WTC11 (cell line): ENCODE measurements around the gene ROBO1. TPM values are rescaled to one million over a fixed set of nuclear protein-coding genes. Genes with fewer than 3 reads are reported as not detected.

Source experiments
- ATAC-seq: fragments of 200-7000 bp; cut with Tn5 transposase; 2 replicates; pipeline ENCODE4 v1.10.0; 2021; ENCODE audit warnings: mild to moderate bottlenecking, moderate library complexity
- CTCF ChIA-PET: fragments of 300-600 bp; sonication (Branson Sonifier 250); formaldehyde crosslinking; loops from one replicate; lab custom pipeline; 2021; ENCODE audit warnings: antibody characterized with exemption; lab: Charles Lee
- POLR2A ChIA-PET: fragments of 350-600 bp; sonication (Branson Sonifier 250); formaldehyde crosslinking; loops from one replicate; lab custom pipeline; 2021; ENCODE audit warnings: antibody characterized with exemption; lab: Charles Lee
- DNase-seq: peaks from one replicate; pipeline ENCODE4 v3.0.0; 2021; ENCODE audit warnings: low spot score
- H3K27ac Mint-ChIP-seq: 2 replicates; pipeline ENCODE4 v1.8.0; 2021; ENCODE audit warnings: mixed read lengths
- H3K27me3 Mint-ChIP-seq: 2 replicates; pipeline ENCODE4 v1.8.0; 2021; ENCODE audit warnings: low read depth, mild to moderate bottlenecking, moderate library complexity, mixed read lengths
- H3K36me3 Mint-ChIP-seq: 2 replicates; pipeline ENCODE4 v1.8.0; 2021; ENCODE audit warnings: mixed read lengths
- H3K4me1 Mint-ChIP-seq: 2 replicates; pipeline ENCODE4 v1.8.0; 2022; ENCODE audit warnings: mixed read lengths
- H3K4me3 Mint-ChIP-seq: 2 replicates; pipeline ENCODE4 v1.8.0; 2021; ENCODE audit warnings: mild to moderate bottlenecking, moderate library complexity, mixed read lengths
- H3K9me3 Mint-ChIP-seq: 2 replicates; pipeline ENCODE4 v1.8.0; 2021; ENCODE audit warnings: mixed read lengths
- CBFB ChIP-seq: sonication (generic); formaldehyde crosslinking; IDR thresholded peaks from 2 replicates; pipeline ENCODE4 v1.8.1; 2022; ENCODE audit warnings: mild to moderate bottlenecking, low read depth, missing genetic modification reagents
- CTCF ChIP-seq: fragments of 200-600 bp; IDR thresholded peaks from 2 replicates; pipeline ENCODE4 v1.8.0; 2022; ENCODE audit warnings: antibody characterized with exemption
- ESRRA ChIP-seq: sonication (generic); formaldehyde crosslinking; IDR thresholded peaks from 2 replicates; pipeline ENCODE4 v1.8.1; 2022; ENCODE audit warnings: mild to moderate bottlenecking, missing genetic modification reagents, borderline replicate concordance
- HMGA2 ChIP-seq: fragments of 250-450 bp; sonication (Bioruptor Pico); IDR thresholded peaks from 2 replicates; pipeline ENCODE4 v1.4.0; 2021; ENCODE audit warnings: mild to moderate bottlenecking, moderate library complexity
- KAT7 ChIP-seq: sonication (generic); formaldehyde crosslinking; IDR thresholded peaks from 2 replicates; pipeline ENCODE4 v1.8.1; 2023; ENCODE audit warnings: missing genetic modification reagents, mild to moderate bottlenecking, borderline replicate concordance
- NFATC4 ChIP-seq: fragments of 250-450 bp; sonication (Bioruptor Pico); IDR thresholded peaks from 2 replicates; pipeline ENCODE4 v1.9.0; 2021; ENCODE audit warnings: mild to moderate bottlenecking
- NFE2L1 ChIP-seq: sonication (generic); formaldehyde crosslinking; IDR thresholded peaks from 2 replicates; pipeline ENCODE4 v1.8.1; 2023; ENCODE audit warnings: missing genetic modification reagents
- NR3C1 ChIP-seq: sonication (generic); formaldehyde crosslinking; conservative IDR thresholded peaks from 2 replicates; pipeline ENCODE4 v1.8.1; 2023; ENCODE audit warnings: low read depth, mild to moderate bottlenecking, missing genetic modification reagents
- PRRX2 ChIP-seq: fragments of 250-450 bp; sonication (Bioruptor Pico); IDR thresholded peaks from 2 replicates; pipeline ENCODE4 v1.8.0; 2021; ENCODE audit warnings: mild to moderate bottlenecking
- ZNF219 ChIP-seq: sonication (generic); formaldehyde crosslinking; IDR thresholded peaks from 2 replicates; pipeline ENCODE4 v1.8.0; 2023; ENCODE audit warnings: missing genetic modification reagents, mild to moderate bottlenecking, borderline replicate concordance
- ZNF512 ChIP-seq: sonication (generic); formaldehyde crosslinking; IDR thresholded peaks from 2 replicates; pipeline ENCODE4 v1.8.1; 2022; ENCODE audit warnings: missing genetic modification reagents, borderline replicate concordance
- ZSCAN18 ChIP-seq: fragments of 250-450 bp; sonication (Bioruptor Pico); IDR thresholded peaks from 2 replicates; pipeline ENCODE4 v2.1.2; 2022; ENCODE audit warnings: mild to moderate bottlenecking, moderate library complexity
- total RNA-seq: library from RNA; stranded (reverse); gene quantifications from 3 replicates; pipeline ENCODE4 v1.2.3, GENCODE V29; 2021
- TF ChIP-seq, protein P1 (sequence below): sonication (generic); formaldehyde crosslinking; IDR thresholded peaks from 2 replicates; pipeline ENCODE4 v1.8.1; 2023; ENCODE audit warnings: mild to moderate bottlenecking, missing genetic modification reagents, moderate library complexity
- TF ChIP-seq, protein P2 (sequence below): fragments of 250-450 bp; sonication (Bioruptor Pico); IDR thresholded peaks from 2 replicates; pipeline ENCODE4 v1.9.0; 2021; ENCODE audit warnings: mild to moderate bottlenecking
- TF ChIP-seq, protein P3 (sequence below): fragments of 250-450 bp; sonication (Bioruptor Pico); IDR thresholded peaks from 2 replicates; pipeline ENCODE4 v1.8.0; 2021; ENCODE audit warnings: mild to moderate bottlenecking
- TF ChIP-seq, protein P4 (sequence below): sonication (generic); formaldehyde crosslinking; IDR thresholded peaks from 2 replicates; pipeline ENCODE4 v1.8.0; 2022; ENCODE audit warnings: mild to moderate bottlenecking, missing genetic modification reagents

The ROBO1 gene
- total RNA-seq, 1 experiment from 2014 or later: 90.9 TPM

DNA sequence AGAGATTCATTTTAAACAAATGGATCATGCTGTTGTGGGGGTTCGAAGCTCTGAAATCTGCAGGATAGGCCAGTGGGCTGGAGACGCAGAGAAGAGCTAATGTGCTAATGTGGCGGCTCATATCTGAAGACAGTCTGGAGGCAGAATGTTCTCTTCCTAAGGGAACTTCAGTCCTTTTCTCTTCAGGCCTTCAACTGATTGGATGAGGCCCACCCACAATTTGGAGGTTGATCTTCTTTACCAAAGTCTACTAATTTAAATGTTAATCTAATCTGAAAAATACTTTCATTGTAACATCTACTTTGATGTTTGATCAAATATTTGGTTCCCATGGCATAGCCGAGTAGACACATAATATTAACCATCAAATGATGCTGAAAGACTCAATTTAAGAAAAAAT is 940.2 kb downstream of the ROBO1 start:
- Mint-ChIP-seq H3K36me3 (0 out of 2 replicates have a peak, but pooled peaks cover 3% of the 10 kb centered on the region), H3K4me3 (no peak overlapping the region), H3K9me3 (peaks cover 5% of the 10 kb centered on the region), H3K27ac (no peak overlapping the region), H3K27me3 (no peaks in the 10 kb centered on the region), H3K4me1 (no peaks in the 10 kb centered on the region)
- ATAC-seq (no peak), DNase-seq (no peak)
- TF ChIP-seq, protein P1, sequence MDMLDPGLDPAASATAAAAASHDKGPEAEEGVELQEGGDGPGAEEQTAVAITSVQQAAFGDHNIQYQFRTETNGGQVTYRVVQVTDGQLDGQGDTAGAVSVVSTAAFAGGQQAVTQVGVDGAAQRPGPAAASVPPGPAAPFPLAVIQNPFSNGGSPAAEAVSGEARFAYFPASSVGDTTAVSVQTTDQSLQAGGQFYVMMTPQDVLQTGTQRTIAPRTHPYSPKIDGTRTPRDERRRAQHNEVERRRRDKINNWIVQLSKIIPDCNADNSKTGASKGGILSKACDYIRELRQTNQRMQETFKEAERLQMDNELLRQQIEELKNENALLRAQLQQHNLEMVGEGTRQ (CRISPR knock-in tag): no peak
- TF ChIP-seq NR3C1 (CRISPR knock-in tag) (no peak), CTCF (no peak)
- TF ChIP-seq, protein P2, sequence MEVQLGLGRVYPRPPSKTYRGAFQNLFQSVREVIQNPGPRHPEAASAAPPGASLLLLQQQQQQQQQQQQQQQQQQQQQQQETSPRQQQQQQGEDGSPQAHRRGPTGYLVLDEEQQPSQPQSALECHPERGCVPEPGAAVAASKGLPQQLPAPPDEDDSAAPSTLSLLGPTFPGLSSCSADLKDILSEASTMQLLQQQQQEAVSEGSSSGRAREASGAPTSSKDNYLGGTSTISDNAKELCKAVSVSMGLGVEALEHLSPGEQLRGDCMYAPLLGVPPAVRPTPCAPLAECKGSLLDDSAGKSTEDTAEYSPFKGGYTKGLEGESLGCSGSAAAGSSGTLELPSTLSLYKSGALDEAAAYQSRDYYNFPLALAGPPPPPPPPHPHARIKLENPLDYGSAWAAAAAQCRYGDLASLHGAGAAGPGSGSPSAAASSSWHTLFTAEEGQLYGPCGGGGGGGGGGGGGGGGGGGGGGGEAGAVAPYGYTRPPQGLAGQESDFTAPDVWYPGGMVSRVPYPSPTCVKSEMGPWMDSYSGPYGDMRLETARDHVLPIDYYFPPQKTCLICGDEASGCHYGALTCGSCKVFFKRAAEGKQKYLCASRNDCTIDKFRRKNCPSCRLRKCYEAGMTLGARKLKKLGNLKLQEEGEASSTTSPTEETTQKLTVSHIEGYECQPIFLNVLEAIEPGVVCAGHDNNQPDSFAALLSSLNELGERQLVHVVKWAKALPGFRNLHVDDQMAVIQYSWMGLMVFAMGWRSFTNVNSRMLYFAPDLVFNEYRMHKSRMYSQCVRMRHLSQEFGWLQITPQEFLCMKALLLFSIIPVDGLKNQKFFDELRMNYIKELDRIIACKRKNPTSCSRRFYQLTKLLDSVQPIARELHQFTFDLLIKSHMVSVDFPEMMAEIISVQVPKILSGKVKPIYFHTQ (CRISPR knock-in tag): no peak
- CTCF ChIA-PET: no interaction called here
- POLR2A ChIA-PET: no interaction called here

GRCh38 chr3:78825858-78826215 is 942.0 kb downstream of the ROBO1 start:
- no peak overlapping the region for H3K27ac Mint-ChIP-seq
- ATAC-seq: no peak
- H3K4me3 Mint-ChIP-seq: no peak overlapping the region
- DNase-seq: no peak
- TF ChIP-seq KAT7 (CRISPR knock-in tag) (no peak), NFATC4 (CRISPR knock-in tag) (no peak), ZNF219 (CRISPR knock-in tag) (no peak), NFE2L1 (CRISPR knock-in tag) (no peak), CBFB (CRISPR knock-in tag) (no peak), NR3C1 (CRISPR knock-in tag) (no peak), ESRRA (CRISPR knock-in tag) (no peak)
- TF ChIP-seq, protein P3, sequence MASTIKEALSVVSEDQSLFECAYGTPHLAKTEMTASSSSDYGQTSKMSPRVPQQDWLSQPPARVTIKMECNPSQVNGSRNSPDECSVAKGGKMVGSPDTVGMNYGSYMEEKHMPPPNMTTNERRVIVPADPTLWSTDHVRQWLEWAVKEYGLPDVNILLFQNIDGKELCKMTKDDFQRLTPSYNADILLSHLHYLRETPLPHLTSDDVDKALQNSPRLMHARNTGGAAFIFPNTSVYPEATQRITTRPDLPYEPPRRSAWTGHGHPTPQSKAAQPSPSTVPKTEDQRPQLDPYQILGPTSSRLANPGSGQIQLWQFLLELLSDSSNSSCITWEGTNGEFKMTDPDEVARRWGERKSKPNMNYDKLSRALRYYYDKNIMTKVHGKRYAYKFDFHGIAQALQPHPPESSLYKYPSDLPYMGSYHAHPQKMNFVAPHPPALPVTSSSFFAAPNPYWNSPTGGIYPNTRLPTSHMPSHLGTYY (CRISPR knock-in tag): no peak
- ChIA-PET CTCF (no interaction called here), POLR2A (interaction anchor here (0.9 kb wide), 1 partner anchor 21 kb away, joined by 3 read pairs; no protein-coding TSS in a partner anchor)
- H3K36me3 Mint-ChIP-seq: 0 out of 2 replicates have a peak, but pooled peaks cover 3% of the 10 kb centered on the region
- H3K9me3 Mint-ChIP-seq: peaks cover 5% of the 10 kb centered on the region
- H3K4me1 Mint-ChIP-seq: no peaks in the 10 kb centered on the region
- no peaks in the 10 kb centered on the region for H3K27me3 Mint-ChIP-seq

- Mint-ChIP-seq H3K36me3 (0 out of 2 replicates have a peak, but pooled peaks cover 2% of the 10 kb centered on the region), H3K27ac (no peak overlapping the region), H3K9me3 (peaks cover 3% of the 10 kb centered on the region), H3K4me1 (no peaks in the 10 kb centered on the region), H3K4me3 (no peak overlapping the region), H3K27me3 (no peaks in the 10 kb centered on the region)
- CTCF ChIA-PET: no interaction called here
- ATAC-seq (no peak), DNase-seq (no peak)
- POLR2A ChIA-PET: interaction anchor here (0.9 kb wide), 1 partner anchor 21 kb away, joined by 3 read pairs; no protein-coding TSS in a partner anchor
- TF ChIP-seq, protein P4, sequence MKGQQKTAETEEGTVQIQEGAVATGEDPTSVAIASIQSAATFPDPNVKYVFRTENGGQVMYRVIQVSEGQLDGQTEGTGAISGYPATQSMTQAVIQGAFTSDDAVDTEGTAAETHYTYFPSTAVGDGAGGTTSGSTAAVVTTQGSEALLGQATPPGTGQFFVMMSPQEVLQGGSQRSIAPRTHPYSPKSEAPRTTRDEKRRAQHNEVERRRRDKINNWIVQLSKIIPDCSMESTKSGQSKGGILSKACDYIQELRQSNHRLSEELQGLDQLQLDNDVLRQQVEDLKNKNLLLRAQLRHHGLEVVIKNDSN (CRISPR knock-in tag): no peak
- TF ChIP-seq ZSCAN18 (CRISPR knock-in tag) (no peak), HMGA2 (CRISPR knock-in tag) (no peak), ZNF512 (no peak), PRRX2 (CRISPR knock-in tag) (no peak)
- TF ChIP-seq, protein P2 (CRISPR knock-in tag): no peak
These were observed 942.5 kb downstream of the ROBO1 start for GRCh38 chr3:78825118-78825857.
